Measurements from ENCODE around the gene ASIC2. TPM values are rescaled to one million over a fixed set of nuclear protein-coding genes. Genes with fewer than 3 reads are reported as not detected.

Gene ASIC2
- total and polyA plus RNA-seq, 9 of the 15 experiments (the other 6 are each of a cell fraction or from before 2014, with no cell fraction given) = not detected

DNA sequence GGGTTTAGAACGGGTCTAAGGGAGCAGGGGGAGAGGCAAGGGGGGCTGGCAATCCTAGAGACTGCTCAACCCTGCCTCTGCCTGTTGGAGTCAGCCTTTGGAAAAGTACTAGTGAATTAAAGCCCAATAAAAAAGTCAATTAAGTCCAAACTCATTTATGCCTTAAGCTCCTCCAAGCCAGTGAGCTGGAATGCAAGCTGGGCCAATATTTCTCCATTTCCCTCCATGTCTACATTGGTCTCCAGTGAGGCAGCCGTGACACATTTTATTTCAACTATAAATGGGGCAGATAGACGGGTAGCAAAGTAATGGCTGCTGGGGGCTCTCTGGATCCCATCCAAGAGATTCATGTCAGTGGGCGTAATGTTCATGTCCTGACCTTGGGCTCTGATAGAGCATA lies 157.4 kb downstream of the ASIC2 start (continued):
- TF ChIP-seq SRSF9 (IDR thresholded peaks at IDR 0.05; ENCODE audit: borderline replicate concordance, low read depth, low read length) = no peak

DNA sequence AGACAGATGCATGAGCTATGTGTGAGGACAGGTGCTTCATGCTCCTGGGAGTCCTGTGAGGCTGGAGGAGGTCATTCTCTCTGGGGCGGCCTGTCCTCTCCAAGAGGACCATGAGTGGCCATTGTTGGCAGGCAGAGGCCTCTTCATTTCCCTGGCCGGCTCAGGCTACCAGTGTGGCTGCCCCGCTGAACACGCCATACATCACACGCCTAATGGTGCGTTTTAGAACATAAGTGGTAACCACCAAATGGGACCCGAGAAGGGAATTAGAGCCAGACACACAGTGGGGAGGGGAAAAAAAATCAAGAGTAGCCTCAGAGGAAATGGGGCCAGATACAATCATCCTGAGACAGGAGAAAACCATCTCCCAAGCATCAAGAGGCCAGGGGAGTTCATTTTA lies 161.5 kb downstream of the ASIC2 start:
- Histone ChIP-seq H3K9me3 (replicated peaks; ENCODE audit: control insufficient read depth, insufficient read depth, low read depth, low read length) (no peaks in the 10 kb centered on the region), H3K9ac (ENCODE audit: insufficient read depth in 1 of 2, low read depth in 2 of 2, low read length in 2 of 2) (no peak overlapping the region), H3K27me3 (ENCODE audit: control insufficient read depth in 2 of 2, insufficient read depth in 2 of 2, low read length in 2 of 2) (peaks cover 22 to 38% of the 10 kb centered on the region in 2 experiments; a peak in 3 of 5 replicates), H3K4me2 (ENCODE audit: insufficient read depth, low read length) (no peak overlapping the region), H3K4me3 (no peak overlapping the region), H3K36me3 (ENCODE audit: control insufficient read depth, insufficient read depth, low read length) (no peaks in the 10 kb centered on the region), H3K9me1 (ENCODE audit: control insufficient read depth, insufficient read depth, low read length) (no peaks in the 10 kb centered on the region), H3K27ac (ENCODE audit: extremely low read depth, low read depth, low read length) (no peak overlapping the region), H3K4me1 (replicated peaks in 1 of 2; ENCODE audit: control insufficient read depth in 2 of 2, insufficient read depth in 2 of 2, low read length in 2 of 2) (no peaks in the 10 kb centered on the region), H3K79me2 (ENCODE audit: control insufficient read depth, insufficient read depth, low read length) (no peaks in the 10 kb centered on the region), H4K20me1 (replicated peaks; ENCODE audit: control insufficient read depth, insufficient read depth, low read length) (no peaks in the 10 kb centered on the region; the same call in 1 of the 2 replicates), H2AFZ (ENCODE audit: low read depth, low read length) (no peak overlapping the region)
- intact Hi-C loops (cut with micrococcal nuclease) (no loop called here), in situ Hi-C loops (cut with MboI) (no loop called here)
- ChIA-PET POLR2A (no interaction called here), CTCF (ENCODE audit: low intra/inter-chr PET ratio) (no interaction called here)
- ATAC-seq (no peak), FAIRE-seq (no peak), DNase-seq (ENCODE audit: extremely low read depth in 1 of 4, low spot score in 3 of 4) (no peak)
- BruUV-seq (replicated peaks) = no TSS peak
- TF ChIP-seq CBX5 (IDR thresholded peaks at IDR 0.05; ENCODE audit: borderline replicate concordance, low read depth) = no peak
- 0% methylated on average over 7 of the region's 7 CpGs for WGBS (ENCODE audit: insufficient coverage, low coverage, missing lambda C conversion rate)

DNA sequence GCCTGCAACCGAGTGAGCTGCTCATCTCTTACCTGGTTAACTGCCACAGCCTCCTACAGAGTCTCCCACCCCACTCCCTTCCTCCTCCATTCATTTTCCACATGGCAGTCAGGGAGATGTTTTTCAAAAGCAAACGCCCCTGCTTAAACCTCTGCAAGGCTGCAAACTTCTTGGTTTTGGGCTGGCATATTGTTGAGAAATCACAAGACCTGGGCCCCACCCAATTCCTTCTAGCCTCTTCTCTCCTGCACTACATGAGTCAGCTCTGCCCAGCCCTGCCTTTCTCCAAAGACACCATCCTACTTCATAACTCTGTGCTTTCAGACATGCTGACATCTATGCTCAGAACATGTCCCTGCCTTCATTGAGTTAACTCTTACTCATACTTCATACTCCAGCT lies 165.4 kb downstream of the ASIC2 start:
- H3K4me1 ChIP-seq (replicated peaks in 1 of 2; ENCODE audit: control insufficient read depth in 2 of 2, insufficient read depth in 2 of 2, low read length in 2 of 2) = no peaks in the 10 kb centered on the region
- H3K79me2 ChIP-seq (ENCODE audit: control insufficient read depth, insufficient read depth, low read length) = no peaks in the 10 kb centered on the region
- whole genome bisulfite sequencing (ENCODE audit: insufficient coverage, low coverage, missing lambda C conversion rate) = 0% methylated on average over 2 of the region's 2 CpGs
- no peak overlapping the region for H3K4me3 ChIP-seq
- TF ChIP-seq NFIX (CRISPR knock-in tag; IDR thresholded peaks at IDR 0.05; ENCODE audit: low read depth) = no peak
- TF ChIP-seq SIN3B (IDR thresholded peaks at IDR 0.05; ENCODE audit: low read depth) = no peak
- TF ChIP-seq DACH1 (IDR thresholded peaks at IDR 0.05; ENCODE audit: partially characterized antibody) = no peak
- no peak for TF ChIP-seq RBM14 (IDR thresholded peaks at IDR 0.05; ENCODE audit: borderline replicate concordance, insufficient read depth, low read depth, low read length)
- no peak for TF ChIP-seq MEF2D (tag; conservative IDR thresholded peaks at IDR 0.05; ENCODE audit: low read depth)
- ATAC-seq (no peak), FAIRE-seq (no peak), DNase-seq (ENCODE audit: extremely low read depth in 1 of 4, low spot score in 3 of 4) (no peak)
- H4K20me1 ChIP-seq (replicated peaks; ENCODE audit: control insufficient read depth, insufficient read depth, low read length) = no peaks in the 10 kb centered on the region; the same call in 1 of the 2 replicates
- in situ Hi-C loops (cut with MboI) (no loop called here), intact Hi-C loops (cut with micrococcal nuclease) (no loop called here)
- peaks cover 25 to 38% of the 10 kb centered on the region in 2 experiments; a peak in 3 of 5 replicates for H3K27me3 ChIP-seq (ENCODE audit: control insufficient read depth in 2 of 2, insufficient read depth in 2 of 2, low read length in 2 of 2)
- no peak overlapping the region for H3K9ac ChIP-seq (ENCODE audit: insufficient read depth in 1 of 2, low read depth in 2 of 2, low read length in 2 of 2)
- H3K36me3 ChIP-seq (ENCODE audit: control insufficient read depth, insufficient read depth, low read length) = no peaks in the 10 kb centered on the region
- H3K9me3 ChIP-seq (replicated peaks; ENCODE audit: control insufficient read depth, insufficient read depth, low read depth, low read length) = no peaks in the 10 kb centered on the region
- H2AFZ ChIP-seq (ENCODE audit: low read depth, low read length) = no peak overlapping the region
- H3K27ac ChIP-seq (ENCODE audit: extremely low read depth, low read depth, low read length) = no peak overlapping the region
- ChIA-PET POLR2A (interaction anchor here (0.6 kb wide), 1 partner anchor 12 kb away, joined by 3 read pairs; no protein-coding TSS in a partner anchor), CTCF (ENCODE audit: low intra/inter-chr PET ratio) (no interaction called here)
- no peaks in the 10 kb centered on the region for H3K9me1 ChIP-seq (ENCODE audit: control insufficient read depth, insufficient read depth, low read length)
- no TSS peak for BruUV-seq (replicated peaks)
- no peak overlapping the region for H3K4me2 ChIP-seq (ENCODE audit: insufficient read depth, low read length)
